NCI-H2227 treated with DMSO at 0.1 percent for 48 hours (cell line): ENCODE measurements around the gene ARFGEF3.
"Not testable (repeated sequence)": the region's sequence is repeated elsewhere in the genome, so short reads cannot be mapped to it uniquely, and the experiment has no call there.

ENCODE experiments used
- DNase-seq: peaks from one replicate; lab custom pipeline; 2025; lab: John Stamatoyannopoulos, UW

ARFGEF3 gene

GRCh38 chr6:138212530-138212929 is 50.8 kb downstream of the ARFGEF3 start:
- DNase-seq: not testable (repeated sequence)

DNA sequence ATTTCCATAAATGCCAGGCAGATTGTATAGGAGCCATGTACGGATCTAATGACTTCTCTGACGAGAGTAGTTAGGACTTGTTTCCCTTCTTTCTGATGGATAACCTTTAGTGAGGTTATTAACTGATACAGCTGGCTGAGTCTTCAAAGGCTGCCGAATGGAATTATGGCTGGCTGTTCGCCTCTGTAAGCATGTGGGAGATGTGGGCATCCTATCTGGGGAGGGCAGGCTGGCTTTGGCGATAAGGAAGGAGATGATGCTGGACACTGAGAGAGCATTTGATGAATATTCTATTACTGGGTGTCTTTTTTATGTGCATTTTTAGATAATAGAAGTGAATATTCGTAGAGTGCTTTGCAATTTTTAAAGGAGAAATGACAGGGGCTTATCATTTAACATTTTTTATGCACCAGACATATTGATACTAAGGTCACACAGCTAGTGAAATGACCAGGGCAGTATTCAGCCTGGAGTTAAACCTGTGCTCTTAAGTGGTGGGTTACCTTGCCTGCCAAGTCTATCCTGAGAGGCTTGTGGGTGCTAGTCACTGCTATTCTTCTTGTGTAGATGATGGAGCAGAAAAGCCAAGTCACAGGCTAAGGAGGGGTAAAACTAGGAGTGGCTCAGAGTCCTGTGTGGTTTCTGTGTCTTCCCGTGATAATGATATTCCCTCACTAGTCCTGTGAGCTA is 53.5 kb downstream of the ARFGEF3 start:
- no peak for DNase-seq

- DNase-seq: no peak
Measured at GRCh38 chr6:138218449-138218848, 56.7 kb downstream of the ARFGEF3 start, which contains the start of gene PBOV1. PBOV1 (minus strand) TSS chr6:138218491; CDS start chr6:138218395, 96 bp downstream.

- no peak for DNase-seq
Measured at GRCh38 chr6:138219398-138219797, 57.7 kb downstream of the ARFGEF3 start.

DNA sequence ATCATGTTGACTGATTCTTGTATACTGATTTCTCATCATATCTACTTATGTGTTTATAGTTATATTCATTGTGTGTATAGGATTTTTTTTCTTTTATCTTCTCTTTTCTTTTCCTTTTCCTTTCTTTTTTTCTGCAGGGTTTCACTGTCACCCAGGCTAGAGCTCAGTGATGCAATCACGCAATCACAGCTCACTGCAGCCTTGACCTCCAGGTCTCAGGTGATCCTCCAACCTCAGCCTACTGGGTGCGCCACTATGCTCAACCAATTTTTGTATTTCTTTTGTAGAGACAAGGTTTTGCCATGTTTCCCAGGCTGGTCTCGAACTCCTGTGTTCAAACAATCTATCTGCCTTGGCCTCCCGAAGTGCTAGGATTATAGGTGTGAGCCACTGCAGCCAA is 58.2 kb downstream of the ARFGEF3 start:
- DNase-seq: no peak

DNA sequence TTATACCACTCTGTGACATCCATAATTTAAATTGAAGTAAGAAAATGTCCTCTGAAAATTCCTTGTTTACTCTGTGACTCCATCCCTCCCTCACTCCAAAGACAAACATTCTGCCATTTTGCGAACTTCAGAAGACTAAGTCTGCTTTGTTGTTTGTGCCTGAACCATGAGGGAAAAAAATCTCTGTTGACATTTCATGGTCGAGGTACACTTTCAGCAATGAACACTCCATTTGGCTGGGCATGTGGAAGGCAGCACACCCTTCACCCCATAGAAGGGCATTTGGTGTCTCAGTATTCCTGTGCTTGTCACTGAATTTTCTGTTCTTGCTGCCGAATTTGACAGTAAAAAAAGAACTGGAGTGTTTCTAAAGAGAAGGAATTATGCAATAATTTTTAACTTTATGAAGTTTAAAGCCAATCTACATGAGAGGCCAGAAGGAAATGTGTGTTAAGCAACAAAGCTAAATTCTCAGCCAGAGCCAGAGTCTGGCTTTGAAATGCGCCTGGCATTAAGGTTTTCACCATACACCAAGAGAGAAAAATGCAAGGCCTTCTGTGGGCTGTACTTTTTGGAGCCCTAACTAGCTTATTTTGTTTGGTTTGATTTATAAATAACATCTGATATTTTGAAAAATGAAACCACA is 61.3 kb downstream of the ARFGEF3 start:
- DNase-seq: no peak

DNA sequence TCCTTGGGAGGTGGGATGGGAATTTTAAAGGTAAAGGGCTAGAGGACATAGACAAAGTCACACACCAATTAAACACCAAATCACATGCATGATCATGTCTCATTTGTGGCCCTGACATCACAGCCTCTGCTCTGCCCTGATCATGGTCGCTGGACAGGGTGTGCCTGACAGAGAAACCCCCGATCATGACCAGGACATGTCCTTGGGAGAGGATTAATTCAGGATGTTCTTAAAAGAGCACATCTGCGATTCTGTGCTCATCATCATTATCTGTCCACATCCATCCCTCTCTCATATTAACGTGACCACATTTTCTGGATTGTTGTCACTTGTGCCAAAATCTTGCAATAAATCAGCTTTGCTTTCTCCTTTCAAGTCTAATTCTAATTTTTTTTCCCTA is 64.2 kb downstream of the ARFGEF3 start:
- no peak for DNase-seq

DNA sequence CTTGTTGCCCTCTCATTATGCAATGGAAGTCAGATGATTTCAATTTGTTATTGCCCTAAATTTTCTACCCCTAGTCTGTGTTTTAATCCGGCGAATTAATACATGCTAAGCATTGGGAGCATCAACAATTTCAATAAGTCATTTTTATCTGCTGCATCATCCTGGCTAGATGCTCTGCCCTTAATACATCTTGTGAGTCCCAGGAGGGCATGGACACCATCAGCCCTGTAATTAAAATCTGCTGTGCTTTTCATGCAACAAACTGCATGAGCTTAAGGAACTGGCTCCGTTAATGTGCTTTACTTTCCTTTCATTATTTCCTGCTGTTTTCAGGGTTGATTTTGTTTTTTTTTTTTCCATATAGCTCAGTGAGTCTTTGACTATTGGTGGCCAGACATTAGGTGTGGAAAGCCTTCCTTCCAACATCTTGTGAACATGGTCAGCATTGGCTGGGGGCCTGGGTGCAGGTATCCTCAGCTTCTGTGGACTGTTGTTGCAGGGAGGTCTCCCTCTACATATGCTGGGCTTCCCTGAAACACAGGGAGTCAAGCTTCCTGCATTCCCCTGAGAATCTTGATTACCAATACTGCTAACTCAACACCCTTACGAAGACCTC is 65.1 kb downstream of the ARFGEF3 start:
- no peak for DNase-seq

DNA sequence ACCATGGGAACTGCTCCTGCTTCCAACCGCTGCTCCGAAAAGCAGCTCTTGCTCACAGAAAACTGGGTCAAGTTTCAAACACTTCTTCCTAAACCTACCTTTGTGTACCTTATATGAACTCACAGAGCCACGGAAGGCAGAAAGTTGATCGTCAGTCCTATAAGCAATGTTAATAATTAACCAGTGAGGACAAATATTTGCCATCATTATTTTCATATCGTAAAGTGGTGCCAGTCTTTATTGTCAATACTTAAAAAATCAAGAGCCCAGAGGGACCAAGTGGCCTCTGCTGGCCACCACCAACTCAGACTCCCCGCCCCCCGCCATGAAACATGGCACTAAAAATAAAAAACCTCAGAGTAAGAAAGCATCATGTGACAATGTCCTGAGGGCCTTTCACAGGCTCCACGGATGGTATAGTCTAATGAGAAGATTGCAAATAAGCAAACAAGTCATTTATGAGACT is 65.6 kb downstream of the ARFGEF3 start:
- no peak for DNase-seq

DNA sequence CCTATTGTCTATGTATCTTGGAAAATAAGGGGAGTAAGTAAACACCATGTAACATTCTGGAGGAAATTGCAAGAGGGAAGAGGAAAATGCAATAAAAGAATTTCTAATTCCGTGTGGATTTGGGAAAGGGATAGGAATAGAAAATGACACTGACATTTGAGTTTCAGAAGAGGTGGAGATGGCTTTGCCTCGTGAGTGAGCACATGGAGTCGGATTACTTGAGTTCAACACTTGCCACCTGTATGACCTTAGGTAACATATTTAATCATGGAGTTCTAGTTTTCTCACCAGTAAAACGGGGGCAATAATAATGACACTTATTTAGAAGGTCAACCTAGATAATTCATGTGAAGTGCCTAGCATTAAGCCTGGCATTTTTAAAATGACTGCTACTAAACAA is 67.3 kb downstream of the ARFGEF3 start:
- DNase-seq: no peak

DNA sequence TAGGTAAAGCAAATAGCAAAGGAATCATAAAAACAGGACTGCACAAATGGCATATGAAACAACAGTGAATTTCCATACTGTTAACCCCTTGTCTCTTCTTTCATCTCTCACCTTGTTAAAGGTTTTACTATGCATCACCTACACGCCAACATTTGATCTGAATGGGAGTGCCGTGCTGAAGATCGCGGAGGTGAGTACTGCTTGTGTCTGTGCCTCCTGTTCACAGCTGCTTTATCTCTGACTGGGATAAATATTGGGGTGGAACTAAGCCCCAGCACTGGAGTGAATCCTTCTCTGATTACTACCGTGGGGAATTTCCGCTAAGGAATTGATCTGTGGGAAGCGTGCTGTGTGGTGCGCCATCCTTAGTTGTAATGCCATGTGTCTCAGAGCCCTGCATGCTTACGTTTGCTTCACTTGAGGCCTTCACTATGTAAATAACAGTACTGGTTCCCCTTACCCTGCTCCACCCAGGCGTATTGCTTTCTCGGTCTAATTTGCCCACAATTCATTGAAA is 68.0 kb downstream of the ARFGEF3 start:
- DNase-seq: no peak

- DNase-seq: no peak
Measured at GRCh38 chr6:138230221-138230620, 68.5 kb downstream of the ARFGEF3 start.

DNA sequence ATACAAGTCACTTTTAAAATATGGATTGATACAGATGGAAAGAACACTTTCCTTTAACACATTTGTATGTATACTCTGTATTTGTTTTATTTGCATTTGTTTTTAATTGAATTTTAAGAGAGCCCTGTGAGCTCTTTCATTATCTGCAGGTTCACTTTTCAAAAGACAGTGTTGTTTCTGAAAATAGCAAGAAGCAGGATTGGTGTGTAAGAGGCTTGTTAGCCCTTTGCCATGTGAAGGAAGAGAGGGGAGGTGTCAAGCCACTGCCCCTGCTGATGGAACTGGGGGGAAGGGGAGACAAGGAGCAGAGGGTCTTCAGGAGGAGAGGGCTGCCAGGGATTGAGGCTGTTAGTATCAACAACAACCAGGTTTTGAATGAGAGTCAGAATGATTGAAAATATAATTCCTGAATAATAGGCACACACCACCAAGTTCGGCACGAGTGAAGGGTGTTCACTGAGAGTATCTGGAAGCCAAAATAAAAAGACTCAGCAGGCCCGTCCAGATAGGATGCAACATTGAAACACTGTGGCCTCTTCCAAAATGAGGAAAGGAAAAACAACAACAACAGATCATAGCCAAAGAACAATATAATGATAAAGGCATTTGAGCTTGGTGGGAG is 69.1 kb downstream of the ARFGEF3 start:
- no peak for DNase-seq

- no peak for DNase-seq
Measured at GRCh38 chr6:138231381-138231886, 69.7 kb downstream of the ARFGEF3 start.

GRCh38 chr6:138234363-138234762 is 72.6 kb downstream of the ARFGEF3 start:
- no peak for DNase-seq

- DNase-seq: no peak
Measured at GRCh38 chr6:138235205-138235604, 73.5 kb downstream of the ARFGEF3 start.

GRCh38 chr6:138235693-138236092 is 74.0 kb downstream of the ARFGEF3 start:
- DNase-seq: no peak

GRCh38 chr6:138237463-138237862 is 75.7 kb downstream of the ARFGEF3 start:
- DNase-seq: no peak

GRCh38 chr6:138238368-138238767 is 76.6 kb downstream of the ARFGEF3 start:
- DNase-seq: no peak

DNA sequence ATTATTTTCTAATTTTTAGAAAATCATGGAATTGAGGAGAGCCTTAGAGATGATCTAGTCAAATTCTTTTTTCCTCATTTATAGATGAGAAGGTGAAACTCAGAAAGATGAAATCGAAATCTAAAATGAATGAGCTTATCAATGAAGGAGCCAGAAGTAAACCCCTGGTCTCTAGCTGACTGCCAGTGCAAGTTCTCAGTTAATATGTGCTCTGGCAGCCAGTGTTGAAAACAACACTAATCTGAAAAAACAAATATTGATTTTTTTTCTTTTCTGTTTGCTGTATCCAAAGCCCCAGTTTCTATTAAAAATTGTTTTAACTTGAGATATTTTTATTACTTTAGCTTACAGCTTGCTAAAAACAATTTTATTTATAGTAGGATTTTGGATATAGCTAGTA is 78.0 kb downstream of the ARFGEF3 start:
- DNase-seq: no peak

- no peak for DNase-seq
Measured at GRCh38 chr6:138240476-138241245, 78.9 kb downstream of the ARFGEF3 start.

- DNase-seq: no peak
Measured at GRCh38 chr6:138241381-138241780, 79.6 kb downstream of the ARFGEF3 start.
